ENCODE data around the gene NF1.

DNA sequence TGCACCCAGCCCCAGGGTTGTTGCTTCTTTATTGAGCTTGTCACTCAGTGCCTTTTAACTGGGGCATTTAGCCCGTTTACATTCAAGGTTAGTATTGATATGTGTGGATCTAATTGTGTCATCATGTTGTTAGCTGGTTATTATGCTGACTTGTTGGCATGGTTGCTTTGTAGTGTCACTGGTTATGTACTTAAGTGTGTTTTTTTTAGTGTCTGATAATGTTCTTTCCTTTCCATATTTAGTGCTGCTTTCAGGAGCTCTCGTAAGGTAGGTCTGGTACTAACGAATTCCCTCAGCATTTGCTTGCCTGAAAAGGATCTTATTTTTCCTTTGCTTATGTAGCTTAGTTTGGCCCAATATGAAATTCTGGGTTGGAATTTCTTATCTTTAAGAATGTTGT is 33.5 kb downstream of the NF1 start:
- TF ChIP-seq, protein P1, sequence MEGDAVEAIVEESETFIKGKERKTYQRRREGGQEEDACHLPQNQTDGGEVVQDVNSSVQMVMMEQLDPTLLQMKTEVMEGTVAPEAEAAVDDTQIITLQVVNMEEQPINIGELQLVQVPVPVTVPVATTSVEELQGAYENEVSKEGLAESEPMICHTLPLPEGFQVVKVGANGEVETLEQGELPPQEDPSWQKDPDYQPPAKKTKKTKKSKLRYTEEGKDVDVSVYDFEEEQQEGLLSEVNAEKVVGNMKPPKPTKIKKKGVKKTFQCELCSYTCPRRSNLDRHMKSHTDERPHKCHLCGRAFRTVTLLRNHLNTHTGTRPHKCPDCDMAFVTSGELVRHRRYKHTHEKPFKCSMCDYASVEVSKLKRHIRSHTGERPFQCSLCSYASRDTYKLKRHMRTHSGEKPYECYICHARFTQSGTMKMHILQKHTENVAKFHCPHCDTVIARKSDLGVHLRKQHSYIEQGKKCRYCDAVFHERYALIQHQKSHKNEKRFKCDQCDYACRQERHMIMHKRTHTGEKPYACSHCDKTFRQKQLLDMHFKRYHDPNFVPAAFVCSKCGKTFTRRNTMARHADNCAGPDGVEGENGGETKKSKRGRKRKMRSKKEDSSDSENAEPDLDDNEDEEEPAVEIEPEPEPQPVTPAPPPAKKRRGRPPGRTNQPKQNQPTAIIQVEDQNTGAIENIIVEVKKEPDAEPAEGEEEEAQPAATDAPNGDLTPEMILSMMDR (IDR thresholded peaks at IDR 0.05; ENCODE audit: low read depth, low read length) = no peak
- TF ChIP-seq EZH2phosphoT487 (IDR thresholded peaks at IDR 0.05; ENCODE audit: low read depth) = no peak

Data from OCI-LY3 (cell line).